Neural cell (in vitro differentiated cells): ENCODE results near the gene SACM1L. TPM values are rescaled to one million over a fixed set of nuclear protein-coding genes. Genes with fewer than 3 reads are reported as not detected.

Experiments used
- H2AFZ ChIP-seq: fragments of 200-600, 300-800 bp; sonication (generic), shearing (Covaris generic); 2 replicates; pipeline ENCODE4 v1.6.0; 2014; ENCODE audit warnings: low read depth, mild to moderate bottlenecking, antibody characterized with exemption, low read length, moderate library complexity
- H3F3A ChIP-seq: fragments of 200-600 bp; shearing (Covaris generic); 2 replicates; pipeline ENCODE4 v1.6.1; 2016; ENCODE audit warnings: mild to moderate bottlenecking, moderate library complexity, mixed read lengths, antibody characterized with exemption, low read length; ENCODE audit not compliant: insufficient read depth, poor library complexity, severe bottlenecking
- H3K27ac ChIP-seq: fragments of 200-600, 300-800 bp; sonication (generic), shearing (Covaris generic); 2 replicates; pipeline ENCODE4 v1.5.1; 2014; ENCODE audit warnings: mild to moderate bottlenecking, low read length, moderate library complexity
- H3K27me3 ChIP-seq: fragments of 300-800, 200-600 bp; sonication (generic), shearing (Covaris generic); 2 replicates; pipeline ENCODE4 v1.6.0; 2014; ENCODE audit warnings: mild to moderate bottlenecking, low read depth, low read length, moderate library complexity; ENCODE audit not compliant: insufficient read depth
- H3K36me3 ChIP-seq: fragments of 300-800, 200-600 bp; sonication (generic), shearing (Covaris generic); 2 replicates; pipeline ENCODE4 v1.5.1; 2014; ENCODE audit warnings: mild to moderate bottlenecking, antibody characterized with exemption, low read length, moderate library complexity; ENCODE audit not compliant: insufficient read depth
- H3K4me2 ChIP-seq: fragments of 300-800, 200-600 bp; sonication (generic), shearing (Covaris generic); 2 replicates; pipeline ENCODE4 v1.6.0; 2014; ENCODE audit warnings: mild to moderate bottlenecking, low read length
- H3K4me3 ChIP-seq: fragments of 300-800, 200-600 bp; sonication (generic), shearing (Covaris generic); 2 replicates; pipeline ENCODE4 v1.5.1; 2014; ENCODE audit warnings: mild to moderate bottlenecking, low read length, moderate library complexity
- H3K79me2 ChIP-seq: fragments of 200-600 bp; shearing (Covaris generic); replicated peaks from 2 replicates; pipeline ENCODE4 v1.6.0; 2014; ENCODE audit warnings: mild to moderate bottlenecking, low read length, moderate library complexity; ENCODE audit not compliant: insufficient read depth
- H3K9ac ChIP-seq: fragments of 300-800, 200-600 bp; sonication (generic), shearing (Covaris generic); 2 replicates; pipeline ENCODE4 v1.6.1; 2016; ENCODE audit warnings: mild to moderate bottlenecking, low read length, mixed read lengths
- H3K9me2 ChIP-seq: fragments of 200-600 bp; shearing (Covaris generic); 2 replicates; pipeline ENCODE4 v1.6.1; 2016; ENCODE audit warnings: mild to moderate bottlenecking, low read length, mixed read lengths; ENCODE audit not compliant: insufficient read depth
- H3K9me3 ChIP-seq: fragments of 200-600, 300-800 bp; sonication (generic), shearing (Covaris generic); 2 replicates; pipeline ENCODE4 v1.6.1; 2016; ENCODE audit warnings: mild to moderate bottlenecking, mixed run types, low read length, moderate library complexity, mixed read lengths
- H4K20me1 ChIP-seq: fragments of 200-600 bp; shearing (Covaris generic); 2 replicates; pipeline ENCODE4 v1.6.1; 2016; ENCODE audit warnings: mild to moderate bottlenecking, mixed run types; ENCODE audit not compliant: insufficient read depth
- CTCF ChIP-seq: fragments of 450-650 bp; IDR thresholded peaks from 2 replicates; pipeline ENCODE4 v1.5.1; 2014; ENCODE audit warnings: antibody characterized with exemption, mild to moderate bottlenecking, moderate library complexity; ENCODE audit not compliant: poor library complexity, severe bottlenecking
- EP300 ChIP-seq: fragments of 450-650 bp; conservative IDR thresholded peaks from 2 replicates; pipeline ENCODE4 v1.6.1; 2014; ENCODE audit warnings: antibody characterized with exemption, mild to moderate bottlenecking, moderate library complexity; ENCODE audit not compliant: poor library complexity, severe bottlenecking
- EZH2 ChIP-seq: fragments of 200-600, 300-800 bp; shearing (Covaris generic), sonication (generic); IDR thresholded peaks from 2 replicates; pipeline ENCODE4 v1.6.1; 2014; ENCODE audit warnings: antibody characterized with exemption, low read length, borderline replicate concordance, mild to moderate bottlenecking; ENCODE audit not compliant: insufficient read depth, poor library complexity, severe bottlenecking
- MXI1 ChIP-seq: fragments of 450-650 bp; conservative IDR thresholded peaks from 2 replicates; pipeline ENCODE4 v1.6.1; 2014; ENCODE audit warnings: antibody characterized with exemption, mild to moderate bottlenecking; ENCODE audit not compliant: poor library complexity, severe bottlenecking
- POLR2AphosphoS5 ChIP-seq: IDR thresholded peaks from 2 replicates; pipeline ENCODE4 v1.6.1; 2012
- RAD21 ChIP-seq: fragments of 450-650 bp; conservative IDR thresholded peaks from 2 replicates; pipeline ENCODE4 v1.6.1; 2014; ENCODE audit warnings: antibody characterized with exemption, mild to moderate bottlenecking, moderate library complexity
- SMC3 ChIP-seq: fragments of 450-650 bp; conservative IDR thresholded peaks from 2 replicates; pipeline ENCODE4 v1.6.1; 2014; ENCODE audit warnings: antibody characterized with exemption, mild to moderate bottlenecking, moderate library complexity; ENCODE audit not compliant: poor library complexity
- TAF1 ChIP-seq: IDR thresholded peaks from 2 replicates; pipeline ENCODE4 v1.6.1; 2012; ENCODE audit warnings: low read depth
- polyA plus RNA-seq: library from polyadenylated mRNA; depleted of rRNA; stranded (reverse); fragments of >200 nt; gene quantifications from 2 replicates; pipeline ENCODE4 v1.2.3, GENCODE V29; 2014
- TF ChIP-seq, protein P1 (sequence below): IDR thresholded peaks from 2 replicates; pipeline ENCODE4 v1.6.1; 2012; ENCODE audit warnings: borderline replicate concordance

The SACM1L gene
- polyA plus RNA-seq, 1 donor from 2014 or later = 66.2 TPM

DNA sequence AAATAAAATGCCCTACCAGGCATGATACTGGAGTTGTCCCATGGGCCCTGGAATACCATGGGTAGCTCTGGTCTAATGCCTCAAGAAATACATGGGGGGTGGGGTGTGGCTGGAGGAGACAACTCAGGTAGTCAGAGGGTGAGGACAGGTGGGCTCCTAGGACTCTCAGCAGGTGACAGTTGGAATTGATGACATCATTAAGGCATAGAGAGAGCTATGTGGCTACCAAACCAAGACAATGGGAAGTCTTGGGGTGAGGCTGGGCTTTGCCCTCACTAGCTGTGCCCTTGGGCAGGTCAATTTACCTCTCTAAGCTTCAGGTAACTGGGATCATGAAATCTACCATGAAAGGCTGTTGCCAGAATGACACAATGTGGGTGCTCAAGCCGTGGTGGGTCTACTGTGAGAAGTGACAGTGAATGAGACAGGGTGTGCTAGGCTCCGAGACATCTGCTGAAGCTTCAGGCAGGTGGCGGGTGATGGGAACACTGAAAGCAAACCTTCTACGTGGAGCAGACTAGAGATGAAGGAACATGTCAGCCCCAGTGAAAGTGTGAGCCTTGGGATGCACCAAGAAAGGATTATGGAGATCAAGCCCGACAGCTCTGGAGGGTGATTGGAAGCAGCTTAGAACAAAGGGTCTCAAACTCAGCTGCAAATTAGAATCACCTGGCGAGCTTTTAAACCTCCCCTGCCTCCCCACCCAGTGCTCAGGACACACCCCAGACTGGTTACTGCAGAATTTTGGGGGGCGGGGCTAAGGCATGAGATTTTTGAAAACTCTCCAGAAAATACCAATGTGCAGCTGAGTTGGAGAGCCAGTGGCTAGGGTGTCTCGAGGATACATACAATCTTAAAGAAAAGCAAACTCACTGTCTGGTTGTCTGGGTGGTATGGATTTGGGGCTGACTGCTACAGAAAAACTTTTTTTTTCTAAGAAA is 85.7 kb downstream of the SACM1L start:
- Histone ChIP-seq H3K36me3 (no peaks in the 10 kb centered on the region), H3K27me3 (no peaks in the 10 kb centered on the region), H3K27ac (no peak overlapping the region), H3K9me2 (no peaks in the 10 kb centered on the region), H3K9me3 (no peaks in the 10 kb centered on the region), H3K4me3 (no peak overlapping the region), H3K79me2 (no peaks in the 10 kb centered on the region), H4K20me1 (no peaks in the 10 kb centered on the region), H2AFZ (no peak overlapping the region), H3K4me2 (no peak overlapping the region), H3K9ac (no peak overlapping the region), H3F3A (no peaks in the 10 kb centered on the region)
- TF ChIP-seq POLR2AphosphoS5 (no peak), TAF1 (no peak), MXI1 (no peak)

GRCh38 chr3:45775571-45776300 is 86.5 kb downstream of the SACM1L start:
- H3K4me2 ChIP-seq = no peak overlapping the region
- no peaks in the 10 kb centered on the region for H3K9me2 ChIP-seq
- H3K27ac ChIP-seq = no peak overlapping the region
- H3K36me3 ChIP-seq = no peaks in the 10 kb centered on the region
- H3K9ac ChIP-seq = no peak overlapping the region
- no peaks in the 10 kb centered on the region for H3K27me3 ChIP-seq
- H3K4me3 ChIP-seq = no peak overlapping the region
- H3F3A ChIP-seq = no peaks in the 10 kb centered on the region
- H2AFZ ChIP-seq = no peak overlapping the region
- H3K9me3 ChIP-seq = no peaks in the 10 kb centered on the region
- TF ChIP-seq, protein P1, sequence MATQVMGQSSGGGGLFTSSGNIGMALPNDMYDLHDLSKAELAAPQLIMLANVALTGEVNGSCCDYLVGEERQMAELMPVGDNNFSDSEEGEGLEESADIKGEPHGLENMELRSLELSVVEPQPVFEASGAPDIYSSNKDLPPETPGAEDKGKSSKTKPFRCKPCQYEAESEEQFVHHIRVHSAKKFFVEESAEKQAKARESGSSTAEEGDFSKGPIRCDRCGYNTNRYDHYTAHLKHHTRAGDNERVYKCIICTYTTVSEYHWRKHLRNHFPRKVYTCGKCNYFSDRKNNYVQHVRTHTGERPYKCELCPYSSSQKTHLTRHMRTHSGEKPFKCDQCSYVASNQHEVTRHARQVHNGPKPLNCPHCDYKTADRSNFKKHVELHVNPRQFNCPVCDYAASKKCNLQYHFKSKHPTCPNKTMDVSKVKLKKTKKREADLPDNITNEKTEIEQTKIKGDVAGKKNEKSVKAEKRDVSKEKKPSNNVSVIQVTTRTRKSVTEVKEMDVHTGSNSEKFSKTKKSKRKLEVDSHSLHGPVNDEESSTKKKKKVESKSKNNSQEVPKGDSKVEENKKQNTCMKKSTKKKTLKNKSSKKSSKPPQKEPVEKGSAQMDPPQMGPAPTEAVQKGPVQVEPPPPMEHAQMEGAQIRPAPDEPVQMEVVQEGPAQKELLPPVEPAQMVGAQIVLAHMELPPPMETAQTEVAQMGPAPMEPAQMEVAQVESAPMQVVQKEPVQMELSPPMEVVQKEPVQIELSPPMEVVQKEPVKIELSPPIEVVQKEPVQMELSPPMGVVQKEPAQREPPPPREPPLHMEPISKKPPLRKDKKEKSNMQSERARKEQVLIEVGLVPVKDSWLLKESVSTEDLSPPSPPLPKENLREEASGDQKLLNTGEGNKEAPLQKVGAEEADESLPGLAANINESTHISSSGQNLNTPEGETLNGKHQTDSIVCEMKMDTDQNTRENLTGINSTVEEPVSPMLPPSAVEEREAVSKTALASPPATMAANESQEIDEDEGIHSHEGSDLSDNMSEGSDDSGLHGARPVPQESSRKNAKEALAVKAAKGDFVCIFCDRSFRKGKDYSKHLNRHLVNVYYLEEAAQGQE = no peak
- TF ChIP-seq EP300 (no peak), POLR2AphosphoS5 (no peak), EZH2 (no peak), CTCF (no peak), SMC3 (no peak), RAD21 (no peak), TAF1 (no peak), MXI1 (no peak)
- no peaks in the 10 kb centered on the region for H4K20me1 ChIP-seq
- H3K79me2 ChIP-seq = no peaks in the 10 kb centered on the region
